Fibroblast of lung (primary cell): Measurements from ENCODE around the gene DDR1. TPM values are rescaled to one million over a fixed set of nuclear protein-coding genes. Genes with fewer than 3 reads are reported as not detected.

Experiments used
- DNase-seq, 2 donors: peaks; one replicate each; pipeline versions ENCODE4 v3.0.0 to v3.0.0-alpha.2; 2010; ENCODE audit warnings: low read depth in 2 of 2
- H2AFZ ChIP-seq: 2 replicates; pipeline ENCODE4 v1.5.1; 2012; ENCODE audit warnings: low read length, control low read depth, inconsistent platforms
- H3K27ac ChIP-seq: 2 replicates; pipeline ENCODE4 v1.5.1; 2011; ENCODE audit warnings: low read length, control low read depth; ENCODE audit not compliant: insufficient read depth
- H3K27me3 ChIP-seq: 2 replicates; pipeline ENCODE4 v1.5.1; 2011; ENCODE audit warnings: mild to moderate bottlenecking, low read length; ENCODE audit not compliant: control insufficient read depth, insufficient read depth
- H3K36me3 ChIP-seq: 2 replicates; pipeline ENCODE4 v1.5.1; 2011; ENCODE audit warnings: low read length; ENCODE audit not compliant: control insufficient read depth, insufficient read depth
- H3K4me1 ChIP-seq: 2 replicates; pipeline ENCODE4 v1.5.1; 2011; ENCODE audit warnings: low read length; ENCODE audit not compliant: control insufficient read depth, insufficient read depth; ENCODE audit errors: extremely low read depth
- H3K4me2 ChIP-seq: 2 replicates; pipeline ENCODE4 v1.5.1; 2011; ENCODE audit warnings: low read length, control low read depth; ENCODE audit not compliant: insufficient read depth; ENCODE audit errors: extremely low read depth
- H3K4me3 ChIP-seq, 4 experiments: fragments of 200-600 bp in 1 of 4; sonication (generic) in 1 of 4; replicated peaks in 1 of 4; 2 replicates each; pipeline ENCODE4 v1.5.1; 2011 to 2016; ENCODE audit warnings: low read length in 4 of 4, low read depth in 3 of 4, mild to moderate bottlenecking in 3 of 4, control low read depth in 2 of 4, inconsistent platforms in 1 of 4, mixed read lengths in 1 of 4; ENCODE audit not compliant: insufficient read depth in 1 of 4; ENCODE audit errors: control extremely low read depth in 1 of 4
- H3K79me2 ChIP-seq: 2 replicates; pipeline ENCODE4 v1.5.1; 2012; ENCODE audit warnings: mild to moderate bottlenecking, low read length, inconsistent platforms; ENCODE audit not compliant: control insufficient read depth, insufficient read depth
- H3K9ac ChIP-seq: 2 replicates; pipeline ENCODE4 v1.5.1; 2011; ENCODE audit warnings: mild to moderate bottlenecking, low read length, control low read depth; ENCODE audit not compliant: insufficient read depth
- H3K9me3 ChIP-seq: 2 replicates; pipeline ENCODE4 v1.5.1; 2012; ENCODE audit warnings: low read depth, low read length; ENCODE audit not compliant: control insufficient read depth, insufficient read depth
- H4K20me1 ChIP-seq: 2 replicates; pipeline ENCODE4 v1.5.1; 2011; ENCODE audit warnings: low read length; ENCODE audit not compliant: control insufficient read depth, insufficient read depth; ENCODE audit errors: extremely low read depth
- CTCF ChIP-seq, 2 donors: IDR thresholded peaks in 1 of 2; conservative IDR thresholded peaks in 1 of 2; 1 replicate in 1 of 2; 2 replicates in 1 of 2; pipeline ENCODE4 v1.5.1; 2011 to 2012; ENCODE audit warnings: low read length in 2 of 2, control low read depth in 1 of 2, inconsistent platforms in 1 of 2, low read depth in 1 of 2, mild to moderate bottlenecking in 1 of 2
- EZH2 ChIP-seq: IDR thresholded peaks from 2 replicates; pipeline ENCODE4 v1.5.1; 2012; ENCODE audit warnings: low read length, control low read depth, mild to moderate bottlenecking; ENCODE audit errors: missing control alignments
- polyA plus RNA-seq, 2 donors: library from polyadenylated mRNA; depleted of rRNA in 1 of 2; stranded (reverse) in 1 of 2; unstranded in 1 of 2; fragments of >200 nt; gene quantifications; 2 replicates each; pipeline ENCODE4 v1.2.1, GENCODE V29; 2011 to 2012; ENCODE audit warnings: missing spikeins in 1 of 2
- total RNA-seq: library from RNA; depleted of rRNA; stranded (reverse); fragments of >200 nt; gene quantifications from 2 replicates; pipeline ENCODE4 v1.2.1, GENCODE V29; 2014

The DDR1 gene
- total and polyA plus RNA-seq, 2 donors (not counting 1 experiment from before 2014, with no cell fraction given), result 10.9 to 17.5 TPM

- peaks cover 7% of the 10 kb centered on the region for H3K27me3 ChIP-seq
- H3K4me2 ChIP-seq, result no peak overlapping the region
- no peaks in the 10 kb centered on the region for H3K36me3 ChIP-seq
- no peak overlapping the region for H2AFZ ChIP-seq
- no peak overlapping the region for H3K4me3 ChIP-seq
- no peaks in the 10 kb centered on the region for H4K20me1 ChIP-seq
- no peak overlapping the region for H3K9ac ChIP-seq
- H3K9me3 ChIP-seq, result no peaks in the 10 kb centered on the region
- TF ChIP-seq CTCF (conservative IDR thresholded peaks at IDR 0.05 in 1 of 2, IDR thresholded peaks at IDR 0.05 in 1 of 2; ENCODE audit: low read depth in 1 of 2, low read length in 2 of 2), result no peak
- no peak for TF ChIP-seq EZH2
- H3K27ac ChIP-seq, result no peak overlapping the region
- no peak for DNase-seq
- no peaks in the 10 kb centered on the region for H3K4me1 ChIP-seq
- H3K79me2 ChIP-seq, result no peaks in the 10 kb centered on the region
Measured at GRCh38 chr6:30854285-30855040, 29.9 kb upstream of the DDR1 start.

GRCh38 chr6:30855429-30856075 is 28.8 kb upstream of the DDR1 start:
- no peak overlapping the region for H3K27ac ChIP-seq
- no peaks in the 10 kb centered on the region for H3K4me1 ChIP-seq
- H3K79me2 ChIP-seq, result no peaks in the 10 kb centered on the region
- no peak for DNase-seq
- no peaks in the 10 kb centered on the region for H3K9me3 ChIP-seq
- H4K20me1 ChIP-seq, result no peaks in the 10 kb centered on the region
- H3K4me3 ChIP-seq, result no peak overlapping the region
- TF ChIP-seq CTCF (conservative IDR thresholded peaks at IDR 0.05 in 1 of 2, IDR thresholded peaks at IDR 0.05 in 1 of 2; ENCODE audit: low read depth in 1 of 2, low read length in 2 of 2) (no peak), EZH2 (no peak)
- H3K9ac ChIP-seq, result no peak overlapping the region
- H3K36me3 ChIP-seq, result no peaks in the 10 kb centered on the region
- no peak overlapping the region for H2AFZ ChIP-seq
- no peak overlapping the region for H3K4me2 ChIP-seq
- H3K27me3 ChIP-seq, result peaks cover 7% of the 10 kb centered on the region

GRCh38 chr6:30857112-30857511 is 27.2 kb upstream of the DDR1 start:
- no peaks in the 10 kb centered on the region for H3K79me2 ChIP-seq
- no peak overlapping the region for H3K27ac ChIP-seq
- no peak overlapping the region for H3K4me3 ChIP-seq
- no peak overlapping the region for H3K9ac ChIP-seq
- no peaks in the 10 kb centered on the region for H4K20me1 ChIP-seq
- no peak for TF ChIP-seq CTCF (conservative IDR thresholded peaks at IDR 0.05 in 1 of 2, IDR thresholded peaks at IDR 0.05 in 1 of 2; ENCODE audit: low read depth in 1 of 2, low read length in 2 of 2)
- peaks cover 7% of the 10 kb centered on the region for H3K27me3 ChIP-seq
- H3K4me1 ChIP-seq, result no peaks in the 10 kb centered on the region
- H3K4me2 ChIP-seq, result no peak overlapping the region
- H2AFZ ChIP-seq, result no peak overlapping the region
- H3K9me3 ChIP-seq, result no peaks in the 10 kb centered on the region
- DNase-seq, result no peak
- no peaks in the 10 kb centered on the region for H3K36me3 ChIP-seq
